Measurements from ENCODE around the gene RAB40AL.

Gene RAB40AL

DNA sequence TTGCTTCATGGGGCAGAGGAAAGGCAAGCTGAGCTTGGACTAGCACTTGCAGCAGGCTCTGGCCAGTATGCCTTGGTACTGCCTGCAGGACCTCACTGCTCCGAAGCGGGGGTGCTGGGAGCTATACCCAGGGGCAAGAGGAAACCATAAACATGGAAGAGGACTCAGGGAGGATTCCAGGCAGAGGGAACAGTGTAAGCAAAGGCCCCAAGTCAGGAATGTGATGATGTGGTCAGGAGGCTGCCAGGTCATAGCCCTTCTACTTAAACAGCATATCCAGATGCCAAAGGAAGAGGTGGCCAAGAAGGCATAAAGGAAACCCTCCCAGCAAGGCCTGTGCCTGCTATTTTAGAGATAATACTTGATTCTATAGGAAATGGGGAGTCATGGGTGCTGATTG lies 31.1 kb downstream of the RAB40AL start:
- TF ChIP-seq, protein P1, sequence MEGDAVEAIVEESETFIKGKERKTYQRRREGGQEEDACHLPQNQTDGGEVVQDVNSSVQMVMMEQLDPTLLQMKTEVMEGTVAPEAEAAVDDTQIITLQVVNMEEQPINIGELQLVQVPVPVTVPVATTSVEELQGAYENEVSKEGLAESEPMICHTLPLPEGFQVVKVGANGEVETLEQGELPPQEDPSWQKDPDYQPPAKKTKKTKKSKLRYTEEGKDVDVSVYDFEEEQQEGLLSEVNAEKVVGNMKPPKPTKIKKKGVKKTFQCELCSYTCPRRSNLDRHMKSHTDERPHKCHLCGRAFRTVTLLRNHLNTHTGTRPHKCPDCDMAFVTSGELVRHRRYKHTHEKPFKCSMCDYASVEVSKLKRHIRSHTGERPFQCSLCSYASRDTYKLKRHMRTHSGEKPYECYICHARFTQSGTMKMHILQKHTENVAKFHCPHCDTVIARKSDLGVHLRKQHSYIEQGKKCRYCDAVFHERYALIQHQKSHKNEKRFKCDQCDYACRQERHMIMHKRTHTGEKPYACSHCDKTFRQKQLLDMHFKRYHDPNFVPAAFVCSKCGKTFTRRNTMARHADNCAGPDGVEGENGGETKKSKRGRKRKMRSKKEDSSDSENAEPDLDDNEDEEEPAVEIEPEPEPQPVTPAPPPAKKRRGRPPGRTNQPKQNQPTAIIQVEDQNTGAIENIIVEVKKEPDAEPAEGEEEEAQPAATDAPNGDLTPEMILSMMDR (IDR thresholded peaks at IDR 0.05) = no peak

DNA sequence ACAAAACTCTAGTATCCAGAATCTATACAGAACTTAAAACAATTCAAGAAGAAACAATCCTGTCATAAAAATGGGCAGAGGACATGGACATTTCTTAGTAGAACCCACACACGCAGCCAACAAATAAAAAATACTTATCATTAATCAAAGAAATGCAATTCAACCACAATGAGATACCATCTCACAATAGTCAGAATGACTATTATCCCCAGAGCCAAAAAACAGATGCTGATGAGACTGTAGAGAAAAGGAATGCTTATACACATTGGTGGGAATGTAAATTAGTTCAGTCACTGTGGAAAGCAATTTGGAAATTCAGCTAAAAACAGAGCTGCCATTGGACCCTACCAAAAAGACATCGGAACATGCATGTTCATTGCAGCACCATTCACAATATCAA lies 37.9 kb downstream of the RAB40AL start:
- TF ChIP-seq, protein P1 (IDR thresholded peaks at IDR 0.05) = no peak

DNA sequence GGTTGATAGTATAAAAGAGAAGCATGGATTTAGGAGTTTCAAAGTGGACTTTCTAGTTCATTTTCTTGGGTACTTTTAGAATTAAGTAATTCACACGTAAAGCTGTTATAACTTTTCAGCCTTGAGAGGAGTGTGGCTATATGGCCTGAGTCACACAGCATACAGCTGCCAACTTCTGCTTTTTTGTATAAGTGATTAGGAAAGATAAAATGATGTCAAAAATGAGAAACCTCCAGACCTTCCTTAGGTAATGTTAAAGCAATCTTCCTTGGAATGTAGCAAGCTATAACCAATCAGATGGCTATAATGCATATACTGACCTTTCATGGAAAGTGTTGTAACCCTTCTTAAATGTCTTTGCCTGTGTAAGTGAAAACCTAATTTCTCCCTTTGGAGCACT lies 39.2 kb downstream of the RAB40AL start:
- TF ChIP-seq, protein P1 (IDR thresholded peaks at IDR 0.05) = no peak

DNA sequence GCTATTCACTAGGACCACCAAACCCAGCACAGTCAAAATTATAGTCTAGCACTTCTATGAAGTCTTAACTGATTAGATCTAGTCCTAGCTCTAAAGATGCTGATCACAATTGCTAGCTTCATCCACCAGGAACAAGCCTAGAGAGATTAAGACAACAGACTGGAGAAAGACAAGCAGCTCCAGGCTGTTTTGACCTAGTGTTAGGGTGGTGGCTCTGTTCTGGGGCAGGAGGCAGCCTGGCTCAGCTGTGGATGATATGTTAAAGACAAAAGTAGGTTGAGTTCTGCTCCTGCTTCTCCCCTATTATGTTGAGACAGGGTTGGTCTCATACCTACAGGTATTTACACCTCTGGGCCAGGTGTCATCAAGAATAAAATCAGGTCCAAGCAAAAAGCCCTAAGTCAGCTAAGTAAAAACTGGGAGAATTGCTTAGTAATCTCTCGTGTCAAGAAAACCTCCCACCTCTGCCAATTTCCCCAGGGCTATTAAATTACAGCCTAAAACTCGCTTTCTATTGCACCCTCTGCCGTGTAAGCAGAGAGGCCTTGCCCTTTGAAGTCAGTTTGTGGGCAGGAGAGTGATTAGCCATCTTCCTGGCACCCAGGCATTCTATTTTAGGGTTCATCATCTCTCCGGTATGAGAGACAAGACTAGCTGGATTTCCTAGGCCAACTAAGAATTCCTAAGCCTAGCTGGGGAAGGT lies 39.9 kb downstream of the RAB40AL start:
- TF ChIP-seq, protein P1 (IDR thresholded peaks at IDR 0.05) = no peak

DNA sequence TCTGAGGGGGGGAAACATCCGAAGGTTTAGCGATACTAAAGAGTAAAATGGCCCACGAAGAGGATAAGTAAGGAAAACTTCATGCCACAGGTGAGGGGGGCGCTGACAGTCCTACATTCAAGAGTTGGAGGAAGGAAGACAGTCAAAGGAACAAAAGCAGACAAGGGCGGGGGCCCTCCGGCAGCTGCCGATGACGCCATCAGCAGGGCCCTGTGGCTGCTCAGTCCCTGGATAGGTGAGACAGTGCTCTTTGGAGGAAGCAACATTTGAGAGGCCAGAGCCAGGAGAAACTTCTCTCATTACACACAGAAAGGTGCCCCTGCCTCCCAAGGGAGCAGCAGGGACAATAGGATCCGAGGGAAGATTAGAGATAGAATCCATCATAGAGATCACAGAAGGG lies 41.5 kb downstream of the RAB40AL start:
- TF ChIP-seq, protein P1 (IDR thresholded peaks at IDR 0.05) = no peak

DNA sequence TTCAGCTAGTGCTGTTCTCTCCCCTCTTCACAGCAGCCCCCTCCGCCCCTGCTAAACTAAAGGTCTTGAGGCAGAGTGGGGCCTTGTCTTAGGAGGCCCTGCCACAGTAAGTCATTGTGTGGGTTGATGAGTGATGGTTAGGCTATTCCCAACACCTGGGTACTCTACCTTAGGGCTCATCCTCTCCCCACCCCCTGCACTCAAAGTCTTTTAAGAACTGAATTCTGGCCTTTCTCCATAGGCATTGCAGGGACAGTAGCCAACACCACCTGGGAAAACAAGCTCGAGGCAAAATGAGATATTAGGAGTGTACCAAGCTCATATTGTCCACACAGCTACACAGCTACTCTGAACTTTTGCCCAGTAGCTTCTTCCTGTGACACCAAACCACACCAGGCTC lies 42.5 kb downstream of the RAB40AL start:
- TF ChIP-seq, protein P1 (IDR thresholded peaks at IDR 0.05) = no peak

DNA sequence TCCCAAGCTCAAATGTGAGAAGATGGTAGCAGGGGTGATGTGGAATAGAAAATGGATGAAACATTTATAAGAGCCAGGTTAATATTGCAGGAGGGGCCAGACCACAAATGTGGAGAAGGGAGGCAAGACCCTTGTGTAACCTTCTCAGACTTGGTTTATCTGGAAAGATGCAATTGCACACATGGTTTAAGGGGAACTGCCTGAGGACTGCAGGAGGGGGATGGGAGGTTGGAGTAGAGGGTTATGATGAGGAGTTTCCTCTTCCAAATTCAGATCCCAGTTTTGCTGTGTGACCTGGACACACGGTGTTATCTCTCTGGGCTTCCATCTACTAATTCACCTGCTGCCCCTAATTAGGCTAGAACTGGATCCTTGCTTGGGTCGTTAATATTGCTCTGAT lies 46.1 kb downstream of the RAB40AL start:
- TF ChIP-seq, protein P1 (IDR thresholded peaks at IDR 0.05) = no peak

DNA sequence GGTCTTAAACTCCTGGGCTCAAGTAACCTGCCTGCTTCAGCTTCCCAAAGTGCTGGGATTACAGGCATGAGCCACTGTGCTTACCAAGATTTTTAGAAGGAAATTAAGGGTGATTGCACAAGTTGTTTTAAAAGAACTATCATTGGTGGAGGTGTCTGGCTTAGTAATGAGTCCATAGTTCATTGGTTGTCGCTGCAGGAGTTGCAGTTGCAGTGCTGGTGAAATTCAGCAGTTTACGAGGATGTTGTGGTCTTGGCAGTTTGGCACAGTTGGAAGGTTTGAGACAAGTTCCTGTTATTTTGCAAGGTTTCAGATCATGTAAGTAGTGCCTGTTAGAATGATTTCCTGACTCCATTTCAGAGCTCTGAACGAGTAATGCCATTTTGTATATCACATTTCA lies 48.1 kb downstream of the RAB40AL start:
- TF ChIP-seq, protein P1 (IDR thresholded peaks at IDR 0.05) = no peak
